ENCODE measurements around the gene PTGES. TPM values are rescaled to one million over a fixed set of nuclear protein-coding genes. Genes with fewer than 3 reads are reported as not detected.

Gene PTGES
- total and polyA plus RNA-seq, 2 experiments from 2014 or later: 2.8 to 3.6 TPM

- no peaks in the 10 kb centered on the region for H4K20me1 ChIP-seq (replicated peaks; ENCODE audit: insufficient read depth)
- no peak overlapping the region for H3K27ac ChIP-seq (ENCODE audit: low read depth)
- no peaks in the 10 kb centered on the region for H3K36me3 ChIP-seq (ENCODE audit: insufficient read depth)
- no peaks in the 10 kb centered on the region for H3K79me2 ChIP-seq (replicated peaks; ENCODE audit: insufficient read depth)
- Mint-ChIP-seq H3K27ac (no peak overlapping the region), H3K9me3 (no peaks in the 10 kb centered on the region), H3K27me3 (ENCODE audit: insufficient read depth, low read depth, poor library complexity) (peaks cover 6% of the 10 kb centered on the region), H3K36me3 (ENCODE audit: low read depth) (no peaks in the 10 kb centered on the region), H3K4me1 (no peaks in the 10 kb centered on the region), H3K4me3 (no peak overlapping the region)
- DNase-seq (ENCODE audit: low spot score) (no peak), ATAC-seq (no peak)
- TF ChIP-seq ZNF462 (CRISPR knock-in tag; IDR thresholded peaks at IDR 0.05): no peak
- TF ChIP-seq JUNB (IDR thresholded peaks at IDR 0.05; ENCODE audit: unreplicated experiment): no peak
- TF ChIP-seq ETS1 (IDR thresholded peaks at IDR 0.05): no peak
- TF ChIP-seq, protein P1, sequence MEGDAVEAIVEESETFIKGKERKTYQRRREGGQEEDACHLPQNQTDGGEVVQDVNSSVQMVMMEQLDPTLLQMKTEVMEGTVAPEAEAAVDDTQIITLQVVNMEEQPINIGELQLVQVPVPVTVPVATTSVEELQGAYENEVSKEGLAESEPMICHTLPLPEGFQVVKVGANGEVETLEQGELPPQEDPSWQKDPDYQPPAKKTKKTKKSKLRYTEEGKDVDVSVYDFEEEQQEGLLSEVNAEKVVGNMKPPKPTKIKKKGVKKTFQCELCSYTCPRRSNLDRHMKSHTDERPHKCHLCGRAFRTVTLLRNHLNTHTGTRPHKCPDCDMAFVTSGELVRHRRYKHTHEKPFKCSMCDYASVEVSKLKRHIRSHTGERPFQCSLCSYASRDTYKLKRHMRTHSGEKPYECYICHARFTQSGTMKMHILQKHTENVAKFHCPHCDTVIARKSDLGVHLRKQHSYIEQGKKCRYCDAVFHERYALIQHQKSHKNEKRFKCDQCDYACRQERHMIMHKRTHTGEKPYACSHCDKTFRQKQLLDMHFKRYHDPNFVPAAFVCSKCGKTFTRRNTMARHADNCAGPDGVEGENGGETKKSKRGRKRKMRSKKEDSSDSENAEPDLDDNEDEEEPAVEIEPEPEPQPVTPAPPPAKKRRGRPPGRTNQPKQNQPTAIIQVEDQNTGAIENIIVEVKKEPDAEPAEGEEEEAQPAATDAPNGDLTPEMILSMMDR (conservative IDR thresholded peaks at IDR 0.05; ENCODE audit: low read depth in 2 of 2): no peak
- no peak for TF ChIP-seq REST (IDR thresholded peaks at IDR 0.05; ENCODE audit: unreplicated experiment)
- TF ChIP-seq ZNF331 (CRISPR knock-in tag; IDR thresholded peaks at IDR 0.05; ENCODE audit: low read depth): no peak
- TF ChIP-seq NANOG (IDR thresholded peaks at IDR 0.05; ENCODE audit: borderline replicate concordance): no peak
- TF ChIP-seq EZH2phosphoT487 (IDR thresholded peaks at IDR 0.05; ENCODE audit: unreplicated experiment): no peak
- no peak for TF ChIP-seq POLR2AphosphoS5 (IDR thresholded peaks at IDR 0.05; ENCODE audit: low read depth)
- no peak for TF ChIP-seq STAT1 (IDR thresholded peaks at IDR 0.05; ENCODE audit: unreplicated experiment)
- TF ChIP-seq CREB1 (CRISPR knock-in tag; IDR thresholded peaks at IDR 0.05; ENCODE audit: low read depth): no peak
- TF ChIP-seq EZH2 (IDR thresholded peaks at IDR 0.05; ENCODE audit: low read depth, unreplicated experiment): no peak
- TF ChIP-seq ZNF114 (CRISPR knock-in tag; IDR thresholded peaks at IDR 0.05): no peak
- no peak overlapping the region for H2AFZ ChIP-seq
- no peak overlapping the region for H3K4me2 ChIP-seq
- no peaks in the 10 kb centered on the region for H3K4me1 ChIP-seq (ENCODE audit: insufficient read depth)
- H3F3A ChIP-seq (replicated peaks; ENCODE audit: low read depth): no peaks in the 10 kb centered on the region
- H3K27me3 ChIP-seq (ENCODE audit: insufficient read depth): no peaks in the 10 kb centered on the region
- no peaks in the 10 kb centered on the region for H3K9me2 ChIP-seq (ENCODE audit: insufficient read depth)
- no peak overlapping the region for H3K4me3 ChIP-seq
These were observed 17.9 kb upstream of the PTGES start for GRCh38 chr9:129770741-129771140.

Measured in GM23338 (cell line).